GM18868 (cell line): Measurements from ENCODE around the gene ZFPM1.

Source experiments
- ATAC-seq: cut with Tn5 transposase; IDR thresholded peaks from one replicate; pipeline ENCODE4 v1.9.1; 2021; ENCODE audit warnings: mild to moderate bottlenecking, moderate library complexity; ENCODE audit not compliant: unreplicated experiment

Gene ZFPM1

DNA sequence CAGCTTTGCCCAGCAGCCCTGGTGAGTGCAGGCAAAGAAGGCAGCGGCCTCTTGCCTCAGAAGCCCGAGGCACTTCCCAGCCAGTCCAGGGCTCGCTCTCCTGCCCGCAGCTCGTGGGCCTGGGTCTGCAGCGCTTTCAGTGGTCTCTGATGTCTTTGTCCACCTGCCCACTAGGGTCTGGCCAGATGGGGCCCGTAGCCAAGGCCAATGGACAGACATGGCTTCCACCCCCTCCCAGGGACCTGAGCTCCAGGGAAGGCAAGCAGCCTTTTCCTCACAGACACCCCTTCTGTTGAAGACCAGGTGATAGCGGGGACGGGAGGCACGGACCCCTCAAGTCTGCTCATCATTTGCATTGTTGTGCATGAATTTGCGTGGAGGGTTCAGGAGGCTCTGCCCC is 83.4 kb downstream of the ZFPM1 start:
- no peak for ATAC-seq

- ATAC-seq = no peak
Observed at GRCh38 chr16:88536971-88537751, 84.1 kb downstream of the ZFPM1 start.

- ATAC-seq = no peak
Observed at GRCh38 chr16:88537859-88538258, 84.8 kb downstream of the ZFPM1 start.

GRCh38 chr16:88538366-88539060 is 85.4 kb downstream of the ZFPM1 start:
- no peak for ATAC-seq

- no peak for ATAC-seq
Observed at GRCh38 chr16:88539261-88539651, 86.2 kb downstream of the ZFPM1 start.

DNA sequence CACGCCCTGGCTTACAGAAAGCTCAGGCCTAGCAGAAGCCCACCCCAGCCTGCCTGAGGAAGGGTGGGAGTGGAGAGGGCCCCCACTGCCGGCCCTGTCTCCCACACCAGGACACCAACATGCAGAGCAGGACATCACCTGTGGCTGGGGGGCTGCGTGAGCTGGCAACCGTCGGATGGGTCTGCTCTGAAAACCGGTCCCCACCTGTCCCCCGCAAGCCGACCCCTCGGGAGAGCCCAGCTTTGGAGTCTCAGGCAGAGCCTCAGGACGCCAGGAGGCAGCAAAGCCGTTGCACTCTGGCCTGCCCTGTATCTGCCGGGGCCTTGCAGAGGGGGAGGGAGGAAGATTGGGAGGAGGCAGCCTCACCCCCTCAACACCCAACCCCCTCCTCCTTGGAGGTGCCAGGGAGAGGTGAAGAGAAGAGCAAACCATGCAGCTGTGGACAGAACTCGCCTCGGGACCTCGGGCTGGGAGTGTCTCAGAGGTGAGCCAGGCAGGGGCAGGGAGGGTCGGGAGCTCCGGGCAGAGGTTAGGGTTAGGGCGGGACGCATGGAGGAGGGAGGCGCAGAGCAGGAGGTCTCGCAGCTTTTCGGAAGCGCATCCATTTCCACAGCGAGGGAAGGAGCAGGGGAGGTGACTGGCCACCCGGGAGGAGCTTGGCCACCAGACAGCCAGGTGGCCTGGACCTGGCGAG is 86.7 kb downstream of the ZFPM1 start:
- ATAC-seq = no peak

- ATAC-seq = no peak
Observed at GRCh38 chr16:88540346-88540977, 87.4 kb downstream of the ZFPM1 start.

GRCh38 chr16:88541831-88542616 is 88.9 kb downstream of the ZFPM1 start:
- no peak for ATAC-seq

DNA sequence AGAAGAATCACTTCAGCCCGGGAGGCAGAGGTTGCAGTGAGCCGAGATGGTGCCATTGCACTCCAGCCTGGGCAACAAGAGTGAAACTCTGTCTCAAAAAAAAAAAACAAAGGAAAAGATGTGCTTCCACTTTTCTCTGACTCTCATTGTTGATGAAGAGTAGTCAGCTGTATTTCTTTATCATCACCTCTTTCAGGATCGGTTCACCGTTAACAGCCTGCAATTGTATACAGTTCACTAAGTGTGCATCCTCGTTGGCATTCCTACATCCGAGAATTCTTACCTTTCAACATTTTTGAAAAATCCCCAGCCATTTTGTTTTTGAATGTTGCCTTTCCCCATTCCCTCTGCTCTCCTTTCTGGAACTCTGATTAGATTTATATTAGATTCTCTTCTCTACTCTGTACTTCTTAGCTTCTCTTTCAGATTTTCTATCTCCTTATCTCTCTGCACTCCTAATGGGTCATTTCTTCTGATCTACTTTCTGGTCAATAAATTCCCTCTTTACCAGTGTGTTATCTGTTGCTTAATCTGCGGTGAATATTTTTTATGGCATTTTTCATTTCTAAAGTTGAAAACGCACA is 90.2 kb downstream of the ZFPM1 start:
- no peak for ATAC-seq

GRCh38 chr16:88545781-88546180 is 92.7 kb downstream of the ZFPM1 start:
- no peak for ATAC-seq

- ATAC-seq = no peak
Observed at GRCh38 chr16:88548131-88548874, 95.2 kb downstream of the ZFPM1 start.

DNA sequence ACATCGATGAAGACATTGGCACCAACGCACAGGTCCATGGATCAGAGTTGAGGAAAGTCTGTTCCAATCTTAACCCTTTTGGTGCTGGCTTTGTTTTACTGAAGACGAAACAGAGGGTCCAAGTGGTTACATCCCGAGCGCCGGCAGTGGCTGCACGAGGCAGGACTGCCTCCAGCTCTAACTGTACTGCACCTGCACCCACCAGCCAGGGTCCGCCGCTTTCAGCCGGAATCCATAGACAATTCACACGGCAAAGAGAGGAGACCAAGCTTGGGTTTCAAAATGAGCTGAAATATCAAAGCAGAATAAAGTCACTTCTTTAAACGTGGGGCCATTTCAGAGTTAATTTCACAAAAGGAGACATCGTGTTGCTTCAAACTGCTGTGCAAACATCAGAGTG is 95.9 kb downstream of the ZFPM1 start:
- no peak for ATAC-seq

DNA sequence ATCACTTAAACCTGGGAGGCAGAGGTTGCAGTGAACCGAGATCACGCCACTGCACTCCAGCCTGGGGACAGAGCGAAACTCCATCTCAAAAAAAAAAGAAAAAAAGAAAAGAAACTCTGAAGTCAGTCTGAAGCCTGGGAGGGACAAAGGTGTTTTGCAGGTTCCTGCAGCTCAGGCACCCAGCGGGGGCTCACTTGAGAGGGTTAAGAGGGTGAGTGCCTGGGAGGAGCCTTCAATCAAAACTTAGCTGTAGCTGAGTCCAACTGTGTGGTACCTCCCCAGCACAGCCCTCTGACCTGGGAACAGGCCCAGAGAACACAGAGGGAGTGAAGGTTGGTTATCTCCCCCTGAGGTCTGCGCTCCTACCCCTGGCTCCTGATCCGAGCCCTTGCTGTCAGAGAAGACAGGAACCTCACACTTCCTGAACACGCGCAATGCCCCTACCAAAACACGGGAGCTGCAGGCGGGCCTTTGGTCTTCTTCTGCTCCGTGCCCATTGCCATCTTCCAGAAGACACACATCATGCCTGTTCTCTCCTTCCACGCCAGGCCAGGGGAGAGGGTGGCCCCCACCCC is 96.7 kb downstream of the ZFPM1 start:
- ATAC-seq = no peak

DNA sequence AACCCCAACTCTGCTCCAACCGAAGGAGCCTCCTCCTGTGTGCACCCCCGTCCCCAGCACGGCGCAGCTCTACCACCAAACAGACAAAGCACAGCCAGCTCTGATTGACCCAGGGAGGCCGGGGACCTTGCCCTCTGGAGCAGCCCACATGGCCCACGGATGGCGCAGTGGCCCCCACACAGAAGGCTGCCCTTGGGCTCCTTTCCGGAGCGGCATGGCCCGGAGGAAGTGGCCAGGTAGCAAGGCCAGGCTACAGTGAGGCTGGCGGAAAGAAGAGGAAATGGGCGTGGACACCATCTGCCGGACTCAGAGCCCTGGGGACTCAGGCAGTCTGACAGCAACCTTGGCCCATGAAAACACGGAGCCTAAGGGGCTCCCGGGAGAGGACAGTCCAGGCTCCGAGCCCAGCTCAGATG is 97.2 kb downstream of the ZFPM1 start:
- no peak for ATAC-seq

DNA sequence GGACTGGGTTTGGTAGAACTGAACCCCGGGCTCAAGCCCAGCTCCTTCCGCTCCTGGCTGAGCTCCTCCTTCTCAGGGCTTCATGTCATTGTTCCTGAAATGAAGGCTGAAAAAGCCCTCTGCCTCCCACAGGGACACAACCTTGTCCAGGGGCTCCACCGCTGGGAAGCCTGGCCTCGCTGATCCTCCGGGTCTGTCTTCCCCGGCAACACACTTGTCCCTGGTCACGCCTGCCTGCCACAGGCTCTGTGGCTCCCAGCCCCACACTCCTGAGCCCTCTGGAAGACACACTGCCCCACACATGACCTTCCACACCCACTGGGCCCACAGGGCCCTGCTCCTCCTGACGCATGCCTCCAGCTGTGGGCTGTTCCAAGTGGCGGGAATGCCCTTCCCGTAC is 99.1 kb downstream of the ZFPM1 start:
- ATAC-seq = no peak

DNA sequence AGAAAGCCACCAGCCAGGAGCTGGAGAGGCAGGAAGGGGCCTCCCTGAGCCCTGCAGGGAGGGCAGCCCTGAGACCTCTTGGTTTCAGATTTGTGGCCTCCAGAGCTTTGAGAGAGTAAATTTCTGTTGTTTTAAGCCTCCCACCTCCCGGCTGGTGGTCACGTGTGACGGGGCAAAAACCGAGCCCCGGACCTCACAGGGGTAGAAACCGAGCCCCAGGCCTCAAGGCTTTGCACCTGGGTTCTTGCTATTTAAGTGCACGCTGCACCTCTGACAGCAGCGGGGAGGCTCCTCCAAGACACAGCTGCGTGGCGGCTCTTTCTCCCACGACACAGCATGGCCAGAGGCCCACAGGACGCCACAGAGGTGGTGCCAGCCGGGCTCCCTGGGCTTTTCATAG is 99.7 kb downstream of the ZFPM1 start:
- no peak for ATAC-seq

DNA sequence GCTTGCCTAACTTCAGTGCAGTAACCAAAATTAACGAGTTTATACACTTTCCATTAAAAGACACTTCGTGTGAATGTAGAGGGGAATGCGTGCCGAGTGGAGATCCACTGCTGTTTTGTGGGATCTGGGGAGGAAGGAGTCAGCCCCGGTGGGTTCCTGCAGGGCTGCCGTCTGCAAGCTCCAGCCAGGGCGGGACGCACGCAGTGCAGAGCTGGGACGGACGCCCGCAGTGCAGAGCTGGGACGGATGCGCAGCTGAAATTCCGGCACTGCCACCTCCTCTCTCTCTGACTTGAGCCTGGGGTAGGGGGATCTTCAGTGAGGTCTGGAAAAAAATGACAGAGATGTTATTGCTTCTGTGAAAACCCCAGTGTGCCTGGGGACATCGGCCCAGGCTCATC is 100.7 kb downstream of the ZFPM1 start:
- ATAC-seq = no peak

DNA sequence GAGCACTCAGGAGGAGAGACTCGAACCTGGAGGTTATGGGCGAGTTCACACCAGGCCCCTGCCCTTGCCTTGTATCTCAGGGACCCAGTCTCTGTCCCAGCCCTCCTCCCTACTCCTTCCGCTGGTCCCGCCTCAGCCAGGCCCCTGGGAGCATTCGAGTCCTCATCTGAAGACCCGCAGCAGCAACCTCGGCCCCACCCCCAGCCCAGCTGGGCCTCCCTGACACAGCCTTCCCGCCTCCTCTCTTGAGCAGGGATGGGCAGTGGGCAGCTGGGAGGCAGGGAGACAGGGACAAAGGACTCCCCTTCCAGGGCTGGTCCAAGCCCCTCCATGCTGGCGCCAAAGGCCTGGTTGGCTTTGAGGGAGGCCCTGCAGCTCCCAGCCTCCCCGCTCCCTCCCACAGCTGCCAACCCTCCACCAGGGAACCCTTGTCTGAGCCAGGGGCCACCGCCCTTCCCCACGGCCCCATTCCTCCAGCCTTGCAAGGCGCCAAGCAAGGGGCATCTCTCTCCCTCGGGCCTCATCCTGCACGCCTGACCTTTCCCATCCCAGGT is 101.7 kb downstream of the ZFPM1 start:
- ATAC-seq = no peak
